HCT116 (cell line): ENCODE data around the gene OR7A10. TPM values are rescaled to one million over a fixed set of nuclear protein-coding genes. Genes with fewer than 3 reads are reported as not detected.

Experiments
- ATAC-seq: fragments of 200-7000 bp; cut with Tn5 transposase; 2 replicates; pipeline ENCODE4 v1.9.1; 2020; ENCODE audit warnings: mild to moderate bottlenecking, moderate library complexity
- BruUV-seq: library from RNA; stranded (reverse); fragments of 400-500 nt; replicated peaks from 2 replicates; lab custom pipeline; 2021; lab: Mats Ljungman, UMichigan
- CTCF ChIA-PET: fragments of 300-600 bp; sonication (Branson Sonifier 250); formaldehyde crosslinking; loops from one replicate; lab custom pipeline; 2021; ENCODE audit warnings: antibody characterized with exemption; lab: Charles Lee
- POLR2A ChIA-PET: fragments of 300-600, 350-600 bp; sonication (Branson Sonifier 250); formaldehyde crosslinking; loops from one replicate; lab custom pipeline; 2021; ENCODE audit warnings: antibody characterized with exemption; lab: Charles Lee
- RAD21 ChIA-PET, 2 experiments: fragments of 300-600 bp; sonication (Branson Sonifier 250); formaldehyde crosslinking; loops; one replicate each; lab custom pipeline; 2023; ENCODE audit warnings: low total read pairs in 2 of 2; ENCODE audit not compliant: uncharacterized antibody in 2 of 2, unreplicated experiment in 2 of 2, low non-redundant PET in 1 of 2; lab: Charles Lee
- DNase-seq: peaks from one replicate; pipeline ENCODE4 v3.0.0-alpha.2; 2010; ENCODE audit warnings: low read depth, low spot score
- H2AFZ ChIP-seq: fragments of 200-600 bp; shearing (Covaris generic), sonication (generic); 2 replicates; pipeline ENCODE4 v1.6.1; 2017; ENCODE audit warnings: low read depth, mixed run types, mixed read lengths, antibody characterized with exemption, low read length; ENCODE audit not compliant: poor library complexity, severe bottlenecking
- H3K27ac ChIP-seq: 2 replicates; pipeline ENCODE4 v1.5.1; 2012; ENCODE audit warnings: low read depth, low read length
- H3K27me3 ChIP-seq: fragments of 200-600 bp; sonication (generic); 2 replicates; pipeline ENCODE4 v1.6.1; 2016; ENCODE audit warnings: mixed run types, low read length, mixed read lengths; ENCODE audit not compliant: insufficient read depth
- H3K36me3 ChIP-seq, 2 experiments: fragments of 200-500 bp in 1 of 2; fragments of 200-600 bp in 1 of 2; sonication (Bioruptor generic) in 1 of 2; sonication (generic) in 1 of 2; 2 replicates each; pipeline versions ENCODE4 v1.5.1 to v1.6.1; 2014 to 2016; ENCODE audit warnings: low read length in 2 of 2, inconsistent platforms in 1 of 2, mixed read lengths in 1 of 2, mixed run types in 1 of 2; ENCODE audit not compliant: insufficient read depth in 2 of 2, control insufficient read depth in 1 of 2
- H3K4me1 ChIP-seq, 2 experiments: fragments of 200-600 bp in 1 of 2; sonication (generic) in 1 of 2; 2 replicates each; pipeline versions ENCODE4 v1.5.1 to v1.6.1; 2012 to 2017; ENCODE audit warnings: low read length in 2 of 2, inconsistent platforms in 1 of 2, mild to moderate bottlenecking in 1 of 2, mixed read lengths in 1 of 2, mixed run types in 1 of 2, moderate library complexity in 1 of 2; ENCODE audit not compliant: insufficient read depth in 2 of 2, control insufficient read depth in 1 of 2
- H3K4me2 ChIP-seq: fragments of 200-600 bp; sonication (generic); 2 replicates; pipeline ENCODE4 v1.6.1; 2017; ENCODE audit warnings: mixed run types, low read length, mixed read lengths
- H3K4me3 ChIP-seq, 2 experiments: fragments of 200-600 bp in 1 of 2; sonication (generic) in 1 of 2; replicated peaks in 1 of 2; 2 replicates each; pipeline ENCODE4 v1.5.1; 2011 to 2016; ENCODE audit warnings: low read length in 2 of 2, control low read depth in 1 of 2, low read depth in 1 of 2, mild to moderate bottlenecking in 1 of 2, mixed read lengths in 1 of 2, mixed run types in 1 of 2
- H3K79me2 ChIP-seq: fragments of 200-600 bp; sonication (generic); 2 replicates; pipeline ENCODE4 v1.6.1; 2017; ENCODE audit warnings: mild to moderate bottlenecking, mixed run types, low read length, moderate library complexity, mixed read lengths; ENCODE audit not compliant: insufficient read depth
- H3K9ac ChIP-seq: fragments of 200-600 bp; sonication (generic); 2 replicates; pipeline ENCODE4 v1.6.1; 2016; ENCODE audit warnings: low read length, mixed read lengths
- H3K9me2 ChIP-seq: fragments of 200-600 bp; sonication (generic), shearing (Covaris generic); 2 replicates; pipeline ENCODE4 v1.6.1; 2017; ENCODE audit warnings: mixed run types, mild to moderate bottlenecking, moderate library complexity; ENCODE audit not compliant: insufficient read depth
- H3K9me3 ChIP-seq, 2 experiments: fragments of 200-500 bp in 1 of 2; fragments of 200-600 bp in 1 of 2; sonication (Bioruptor generic) in 1 of 2; sonication (generic) in 1 of 2; 2 replicates each; pipeline ENCODE4 v1.6.1; 2014 to 2017; ENCODE audit warnings: low read length in 2 of 2, mixed read lengths in 2 of 2, inconsistent platforms in 1 of 2, low read depth in 1 of 2, mild to moderate bottlenecking in 1 of 2, mixed run types in 1 of 2, moderate library complexity in 1 of 2; ENCODE audit not compliant: control insufficient read depth in 1 of 2, insufficient read depth in 1 of 2
- H4K20me1 ChIP-seq: fragments of 200-600 bp; sonication (generic), shearing (Covaris generic); 2 replicates; pipeline ENCODE4 v1.6.1; 2017; ENCODE audit warnings: mixed run types, mild to moderate bottlenecking, moderate library complexity; ENCODE audit not compliant: insufficient read depth
- ATF3 ChIP-seq: IDR thresholded peaks from 2 replicates; pipeline ENCODE4 v1.6.1; 2012
- CEBPB ChIP-seq: IDR thresholded peaks from 2 replicates; pipeline ENCODE4 v1.6.1; 2012; ENCODE audit warnings: low read depth
- CTCF ChIP-seq, 3 experiments: fragments of 200-600 bp in 1 of 3; sonication (generic) in 1 of 3; IDR thresholded peaks in 2 of 3; conservative IDR thresholded peaks in 1 of 3; 2 replicates each; pipeline ENCODE4 v1.5.1; 2012 to 2017; ENCODE audit warnings: low read depth in 2 of 3, low read length in 2 of 3, antibody characterized with exemption in 1 of 3, borderline replicate concordance in 1 of 3, control low read depth in 1 of 3, mild to moderate bottlenecking in 1 of 3, mixed read lengths in 1 of 3, mixed run types in 1 of 3, moderate library complexity in 1 of 3; ENCODE audit not compliant: insufficient read depth in 1 of 3
- ELF1 ChIP-seq: IDR thresholded peaks from 2 replicates; pipeline ENCODE4 v1.6.1; 2012; ENCODE audit warnings: low read depth, borderline replicate concordance
- EZH2 ChIP-seq: fragments of 200-600 bp; sonication (generic); IDR thresholded peaks from 2 replicates; pipeline ENCODE4 v1.6.1; 2017; ENCODE audit warnings: antibody characterized with exemption, mixed run types
- FOSL1 ChIP-seq: IDR thresholded peaks from 2 replicates; pipeline ENCODE4 v1.6.1; 2012; ENCODE audit warnings: low read depth
- JUND ChIP-seq: IDR thresholded peaks from 2 replicates; pipeline ENCODE4 v1.6.1; 2012
- MAX ChIP-seq: IDR thresholded peaks from 2 replicates; pipeline ENCODE4 v1.6.1; 2012
- POLR2A ChIP-seq: IDR thresholded peaks from 2 replicates; pipeline ENCODE4 v1.7.0; 2011; ENCODE audit warnings: borderline replicate concordance; ENCODE audit not compliant: insufficient read depth, insufficient read length; ENCODE audit errors: extremely low read depth
- RAD21 ChIP-seq: IDR thresholded peaks from 2 replicates; pipeline ENCODE4 v1.6.1; 2012; ENCODE audit warnings: low read depth, mild to moderate bottlenecking
- SIN3A ChIP-seq: IDR thresholded peaks from 2 replicates; pipeline ENCODE4 v1.6.1; 2012; ENCODE audit warnings: low read depth
- SP1 ChIP-seq: IDR thresholded peaks from 2 replicates; pipeline ENCODE4 v1.6.1; 2012; ENCODE audit warnings: low read depth
- SRF ChIP-seq: IDR thresholded peaks from 2 replicates; pipeline ENCODE4 v1.6.1; 2012; ENCODE audit warnings: low read depth
- TCF7L2 ChIP-seq: IDR thresholded peaks from 2 replicates; pipeline ENCODE4 v1.7.0; 2011; ENCODE audit warnings: borderline replicate concordance, inconsistent platforms; ENCODE audit not compliant: insufficient read depth, insufficient read length; ENCODE audit errors: extremely low read depth
- YY1 ChIP-seq: IDR thresholded peaks from 2 replicates; pipeline ENCODE4 v1.6.1; 2011; ENCODE audit warnings: low read length, low read depth, moderate library complexity, mild to moderate bottlenecking; ENCODE audit not compliant: insufficient replicate concordance; ENCODE audit errors: extremely low read depth
- ZFX ChIP-seq: fragments of 450-650 bp; IDR thresholded peaks from 2 replicates; pipeline ENCODE4 v1.6.1; 2017
- ZNF274 ChIP-seq: fragments of 200-500 bp; sonication (Bioruptor generic); IDR thresholded peaks from 2 replicates; pipeline ENCODE4 v1.6.1; 2014; ENCODE audit warnings: mild to moderate bottlenecking, low read depth, low read length, inconsistent platforms
- intact Hi-C: fragments of 100-400 bp; cut with micrococcal nuclease; formaldehyde crosslinking; loops from 2 replicates; pipeline ENCODE4 v1.10.0; 2022
- total RNA-seq: library from RNA; stranded (reverse); gene quantifications from one replicate; pipeline ENCODE4 v1.2.1, GENCODE V29; 2021; ENCODE audit not compliant: unreplicated experiment

Gene OR7A10
- total RNA-seq, 1 experiment from 2014 or later = not detected

- Histone ChIP-seq H3K4me2 (no peak overlapping the region), H3K9me3 (no peaks in the 10 kb centered on the region), H3K4me1 (no peaks in the 10 kb centered on the region), H3K36me3 (no peaks in the 10 kb centered on the region), H3K79me2 (no peaks in the 10 kb centered on the region), H4K20me1 (no peaks in the 10 kb centered on the region), H3K9me2 (no peaks in the 10 kb centered on the region), H2AFZ (no peak overlapping the region), H3K27me3 (peaks cover 38% of the 10 kb centered on the region; the same call in 1 of the 2 replicates), H3K9ac (no peak overlapping the region), H3K4me3 (no peak overlapping the region), H3K27ac (no peak overlapping the region)
- ChIA-PET RAD21 (no interaction called here), CTCF (interaction anchor here (1.0 kb wide), 1 partner anchor 9 kb away, joined by 3 read pairs; no protein-coding TSS in a partner anchor), POLR2A (no interaction called here)
- no TSS peak for BruUV-seq
- DNase-seq (no peak), ATAC-seq (no peak)
- TF ChIP-seq FOSL1 = no peak
- TF ChIP-seq SP1 = no peak
- TF ChIP-seq POLR2A = no peak
- no peak for TF ChIP-seq CTCF (IDR thresholded peaks at IDR 0.05 in 2 of 3, conservative IDR thresholded peaks at IDR 0.05 in 1 of 3; ENCODE audit: borderline replicate concordance in 1 of 3, insufficient read depth in 1 of 3, low read depth in 2 of 3, low read length in 2 of 3)
- TF ChIP-seq ZFX = no peak
- TF ChIP-seq ELF1 = no peak
- TF ChIP-seq JUND = no peak
- TF ChIP-seq SRF = no peak
- no peak for TF ChIP-seq TCF7L2
- no peak for TF ChIP-seq RAD21
- TF ChIP-seq SIN3A = no peak
- TF ChIP-seq ATF3 = no peak
- no peak for TF ChIP-seq MAX
- TF ChIP-seq CEBPB = no peak
- no peak for TF ChIP-seq EZH2
- no peak for TF ChIP-seq ZNF274
- TF ChIP-seq YY1 = no peak
- intact Hi-C loops = no loop called here
Observed at GRCh38 chr19:14821937-14822336, 26.8 kb downstream of the OR7A10 start.
